Left kidney (tissue), 1 donor: Measurements from ENCODE around the gene AGBL4. TPM values are rescaled to one million over a fixed set of nuclear protein-coding genes. Genes with fewer than 3 reads are reported as not detected.

Experiments
- polyA plus RNA-seq: library from polyadenylated mRNA; unstranded; fragments of 120-200 nt; gene quantifications from one replicate; pipeline ENCODE4 v1.2.1, GENCODE V29; 2013; ENCODE audit not compliant: insufficient read length

AGBL4 gene
- polyA plus RNA-seq, 1 donor = 1.2 TPM

Other genes starting within 250 kb of the AGBL4 start
- gene ELAVL4, start 85.0 kb upstream of the AGBL4 start, polyA plus RNA-seq = 3.2 TPM